ENCODE measurements around the gene B3GNT2.

DNA sequence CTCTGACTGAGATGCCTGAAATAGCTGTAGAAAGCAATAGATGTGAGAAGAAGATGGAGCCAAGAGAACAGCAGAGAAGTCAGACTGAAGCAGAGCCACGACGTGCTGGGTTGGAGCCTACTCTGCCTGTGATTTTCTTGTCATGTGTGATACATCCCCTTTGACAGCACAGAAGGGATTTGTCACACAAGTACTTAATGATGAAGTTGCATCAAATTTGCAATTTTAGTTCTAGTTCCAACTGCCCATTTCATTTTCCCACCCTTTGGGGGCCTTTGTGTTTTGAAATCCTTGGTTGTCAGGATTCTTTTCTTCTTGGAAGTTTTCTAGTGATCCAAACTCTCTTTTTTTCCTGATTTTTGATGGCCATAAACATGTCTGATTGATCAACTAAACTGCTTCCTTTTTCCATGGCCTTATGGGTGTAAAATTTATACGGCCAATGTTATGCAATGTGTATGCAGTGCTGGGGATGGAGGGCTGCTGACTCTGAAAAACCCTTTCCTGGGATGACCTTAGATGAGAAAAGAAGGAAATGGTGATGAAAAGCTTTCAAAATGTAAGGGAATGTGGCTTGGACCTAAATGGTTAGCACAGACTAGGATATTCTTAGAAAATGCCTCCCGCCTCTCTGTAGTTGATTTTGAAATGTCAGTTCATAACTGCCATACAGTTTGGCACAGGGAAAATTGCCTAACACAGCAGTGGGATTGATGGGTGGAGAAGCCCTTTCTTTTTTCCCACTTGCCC, 9.6 kb upstream of the B3GNT2 start:
- TF ChIP-seq GATA2 (IDR thresholded peaks at IDR 0.05; ENCODE audit: low read depth, low read length) (no peak), GATA3 (IDR thresholded peaks at IDR 0.05; ENCODE audit: low read depth, low read length) (no peak)

Measured in SH-SY5Y (cell line).